Stomach smooth muscle (tissue), 2 donors: ENCODE measurements around the gene MOB3C.

Source experiments
- H3K27ac ChIP-seq: one replicate; pipeline ENCODE4 v1.7.0; 2013; ENCODE audit warnings: mild to moderate bottlenecking, low read length, inconsistent platforms
- H3K27me3 ChIP-seq, 2 donors: one replicate each; pipeline ENCODE4 v1.7.0; 2013; ENCODE audit warnings: low read length in 2 of 2; ENCODE audit not compliant: insufficient read depth in 2 of 2, control insufficient read depth in 1 of 2
- H3K36me3 ChIP-seq, 2 donors: one replicate each; pipeline ENCODE4 v1.7.0; 2013; ENCODE audit warnings: low read length in 2 of 2; ENCODE audit not compliant: control insufficient read depth in 2 of 2, insufficient read depth in 2 of 2
- H3K4me1 ChIP-seq: one replicate; pipeline ENCODE4 v1.7.0; 2013; ENCODE audit warnings: low read length; ENCODE audit not compliant: control insufficient read depth, insufficient read depth
- H3K4me3 ChIP-seq, 2 donors: one replicate each; pipeline ENCODE4 v1.7.0; 2013; ENCODE audit warnings: low read length in 2 of 2
- H3K9ac ChIP-seq, 2 donors: one replicate each; pipeline ENCODE4 v1.7.0; 2013; ENCODE audit warnings: low read length in 2 of 2, mild to moderate bottlenecking in 1 of 2
- H3K9me3 ChIP-seq, 2 donors: one replicate each; pipeline ENCODE4 v1.7.0; 2013; ENCODE audit warnings: low read length in 2 of 2; ENCODE audit not compliant: control insufficient read depth in 2 of 2
- donor health status: healthy.
- donor health status: Pancreatic carcinoma.

Gene MOB3C

GRCh38 chr1:46577671-46578070 lies 38.9 kb downstream of the MOB3C start:
- peaks cover 17% of the 10 kb centered on the region for H3K4me1 ChIP-seq
- no peaks in the 10 kb centered on the region for H3K27me3 ChIP-seq
- H3K9me3 ChIP-seq = no peaks in the 10 kb centered on the region
- no peak overlapping the region for H3K27ac ChIP-seq
- peaks cover 16 to 40% of the 10 kb centered on the region in 2 donors for H3K36me3 ChIP-seq
- H3K9ac ChIP-seq = no peak overlapping the region
- H3K4me3 ChIP-seq = no peak overlapping the region

DNA sequence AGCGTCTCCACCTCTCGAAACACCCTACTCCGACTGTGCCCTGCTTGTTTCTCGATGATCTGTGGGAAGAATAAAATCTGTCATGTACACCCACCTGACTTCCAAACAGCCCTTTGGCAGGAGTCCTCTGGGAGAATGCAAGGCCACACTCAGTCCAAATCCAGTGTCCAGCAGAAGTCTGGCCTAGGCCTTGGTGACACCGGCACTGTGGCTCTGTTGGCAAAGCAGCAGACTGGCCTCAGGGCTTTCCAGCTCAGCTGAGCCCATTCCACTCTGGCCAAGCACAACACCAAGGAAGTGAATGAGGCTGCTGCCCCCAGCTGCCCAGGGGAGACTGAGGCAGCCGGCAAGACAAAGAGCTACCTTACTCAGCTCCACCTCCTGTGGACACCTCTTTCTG lies 40.0 kb downstream of the MOB3C start:
- peak overlapping the region; percentile 60 for H3K27ac ChIP-seq
- peaks cover 17% of the 10 kb centered on the region for H3K4me1 ChIP-seq
- H3K9me3 ChIP-seq = no peaks in the 10 kb centered on the region
- H3K4me3 ChIP-seq = no peak overlapping the region
- H3K36me3 ChIP-seq = peaks cover 11 to 32% of the 10 kb centered on the region in 2 donors
- no peak overlapping the region for H3K9ac ChIP-seq
- no peaks in the 10 kb centered on the region for H3K27me3 ChIP-seq

DNA sequence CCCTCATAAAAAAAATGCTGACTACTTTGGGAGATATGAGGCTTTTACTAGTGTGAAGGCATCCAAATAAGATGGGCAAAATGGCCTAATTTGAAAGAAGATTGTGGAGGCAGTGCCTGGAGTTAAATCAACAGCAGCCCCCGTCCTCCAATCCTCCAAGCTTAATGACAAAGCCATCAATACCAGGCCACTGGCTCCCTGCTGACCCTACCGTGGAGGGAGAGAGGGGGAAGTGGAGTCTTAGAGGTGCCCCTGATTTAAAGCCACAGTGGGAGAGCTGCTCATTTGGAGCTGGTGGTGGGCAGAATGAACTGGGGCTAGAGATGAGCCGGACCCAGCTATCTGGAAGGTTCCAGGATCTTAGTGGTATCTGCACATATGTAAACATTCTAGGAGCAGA lies 40.8 kb downstream of the MOB3C start:
- Histone ChIP-seq H3K27ac (peak overlapping the region; percentile 60), H3K36me3 (peaks cover 11 to 32% of the 10 kb centered on the region in 2 donors), H3K9ac (no peak overlapping the region), H3K27me3 (no peaks in the 10 kb centered on the region), H3K9me3 (no peaks in the 10 kb centered on the region), H3K4me1 (peaks cover 17% of the 10 kb centered on the region), H3K4me3 (no peak overlapping the region)

DNA sequence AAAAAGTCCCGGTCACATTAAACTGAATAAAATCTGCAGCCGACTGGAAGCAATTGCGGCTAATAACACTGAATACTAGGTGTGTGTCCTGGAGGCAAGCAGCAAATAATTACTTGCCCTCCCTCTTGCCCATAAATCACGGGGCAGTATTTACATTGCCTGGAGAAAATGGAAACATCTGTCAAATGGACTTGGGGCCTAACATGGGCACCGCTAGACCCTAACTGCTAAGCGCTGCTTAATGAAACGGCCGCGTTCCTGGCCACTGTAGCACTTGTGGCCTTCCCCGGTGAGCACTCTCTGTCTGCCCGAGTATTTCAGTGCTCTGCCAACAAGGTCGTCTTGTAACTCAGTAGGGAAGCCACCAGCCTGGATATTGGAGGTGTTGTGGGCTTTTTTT lies 41.3 kb downstream of the MOB3C start:
- Histone ChIP-seq H3K27ac (peak overlapping the region; percentile 60), H3K4me1 (peaks cover 19% of the 10 kb centered on the region), H3K4me3 (no peak overlapping the region), H3K36me3 (peaks cover 7 to 30% of the 10 kb centered on the region in 2 donors), H3K9me3 (no peaks in the 10 kb centered on the region), H3K27me3 (no peaks in the 10 kb centered on the region), H3K9ac (peak overlapping the region in 1 of 2 donors; percentile 14)

GRCh38 chr1:46571691-46572225 lies 44.9 kb downstream of the MOB3C start:
- H3K36me3 ChIP-seq = peaks cover 2 to 10% of the 10 kb centered on the region in 2 donors
- no peaks in the 10 kb centered on the region for H3K9me3 ChIP-seq
- H3K9ac ChIP-seq = no peak overlapping the region
- H3K27ac ChIP-seq = no peak overlapping the region
- H3K27me3 ChIP-seq = no peaks in the 10 kb centered on the region
- H3K4me3 ChIP-seq = no peak overlapping the region
- peaks cover 37% of the 10 kb centered on the region for H3K4me1 ChIP-seq

- H3K9ac ChIP-seq = peak overlapping the region in 1 of 2 donors; percentile 13
- peaks cover 26% of the 10 kb centered on the region for H3K4me1 ChIP-seq
- peak overlapping the region; percentile 41 for H3K27ac ChIP-seq
- no peaks in the 10 kb centered on the region for H3K9me3 ChIP-seq
- H3K27me3 ChIP-seq = no peaks in the 10 kb centered on the region
- H3K4me3 ChIP-seq = peak overlapping the region; percentile 13 to 57
- H3K36me3 ChIP-seq = peaks cover 8 to 14% of the 10 kb centered on the region in 2 donors
Observed at GRCh38 chr1:46569884-46570725, 46.5 kb downstream of the MOB3C start.

GRCh38 chr1:46569116-46569515 lies 47.5 kb downstream of the MOB3C start:
- H3K4me1 ChIP-seq = peaks cover 26% of the 10 kb centered on the region
- peak overlapping the region; percentile 41 for H3K27ac ChIP-seq
- H3K9ac ChIP-seq = peak overlapping the region; percentile 13 to 14
- no peaks in the 10 kb centered on the region for H3K9me3 ChIP-seq
- H3K27me3 ChIP-seq = no peaks in the 10 kb centered on the region
- peak overlapping the region in 1 of 2 donors; percentile 57 for H3K4me3 ChIP-seq
- peaks cover 14 to 22% of the 10 kb centered on the region in 2 donors for H3K36me3 ChIP-seq

GRCh38 chr1:46568461-46568891 lies 48.1 kb downstream of the MOB3C start:
- Histone ChIP-seq H3K9ac (no peak overlapping the region), H3K9me3 (no peaks in the 10 kb centered on the region), H3K27me3 (no peaks in the 10 kb centered on the region), H3K4me3 (no peak overlapping the region), H3K27ac (no peak overlapping the region), H3K4me1 (peaks cover 25% of the 10 kb centered on the region), H3K36me3 (peaks cover 14 to 22% of the 10 kb centered on the region in 2 donors)

DNA sequence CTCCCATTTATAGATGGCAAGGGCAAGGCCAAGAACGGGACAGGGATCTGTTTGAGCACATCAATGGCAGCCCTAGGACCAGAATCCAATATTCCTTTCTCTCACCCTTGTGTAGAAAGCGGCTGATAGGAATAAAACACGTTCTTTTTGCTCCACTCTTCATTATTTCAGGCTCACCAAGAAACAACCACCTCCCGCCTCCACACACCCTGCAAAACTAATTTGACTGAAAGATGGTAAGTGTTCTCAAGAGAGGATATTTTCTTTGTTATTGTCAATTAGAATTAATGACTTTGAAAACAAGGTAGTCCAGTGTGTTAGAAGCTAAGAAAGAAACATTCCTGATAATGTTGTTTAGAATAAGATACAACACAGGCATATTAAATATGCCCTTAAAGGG lies 53.3 kb downstream of the MOB3C start:
- H3K9me3 ChIP-seq = no peaks in the 10 kb centered on the region
- no peak overlapping the region for H3K9ac ChIP-seq
- H3K27ac ChIP-seq = no peak overlapping the region
- H3K4me3 ChIP-seq = no peak overlapping the region
- no peaks in the 10 kb centered on the region for H3K27me3 ChIP-seq
- no peaks in the 10 kb centered on the region for H3K4me1 ChIP-seq
- peaks cover 28 to 49% of the 10 kb centered on the region in 2 donors for H3K36me3 ChIP-seq

- H3K27ac ChIP-seq = no peak overlapping the region
- H3K36me3 ChIP-seq = peaks cover 28 to 49% of the 10 kb centered on the region in 2 donors
- no peaks in the 10 kb centered on the region for H3K27me3 ChIP-seq
- H3K9ac ChIP-seq = no peak overlapping the region
- no peaks in the 10 kb centered on the region for H3K4me1 ChIP-seq
- H3K4me3 ChIP-seq = no peak overlapping the region
- no peaks in the 10 kb centered on the region for H3K9me3 ChIP-seq
Observed at GRCh38 chr1:46562498-46562897, 54.1 kb downstream of the MOB3C start.

- H3K27ac ChIP-seq = no peak overlapping the region
- H3K27me3 ChIP-seq = no peaks in the 10 kb centered on the region
- peaks cover 16 to 31% of the 10 kb centered on the region in 2 donors for H3K36me3 ChIP-seq
- H3K4me1 ChIP-seq = no peaks in the 10 kb centered on the region
- no peak overlapping the region for H3K9ac ChIP-seq
- H3K9me3 ChIP-seq = no peaks in the 10 kb centered on the region
- H3K4me3 ChIP-seq = no peak overlapping the region
Observed at GRCh38 chr1:46558966-46559365, 57.6 kb downstream of the MOB3C start.
